HCT116 (cell line): ENCODE data around the gene NOS2. TPM values are rescaled to one million over a fixed set of nuclear protein-coding genes. Genes with fewer than 3 reads are reported as not detected.

Experiments used
- ATAC-seq: fragments of 200-7000 bp; cut with Tn5 transposase; 2 replicates; pipeline ENCODE4 v1.9.1; 2020; ENCODE audit warnings: mild to moderate bottlenecking, moderate library complexity
- BruUV-seq: library from RNA; stranded (reverse); fragments of 400-500 nt; replicated peaks from 2 replicates; lab custom pipeline; 2021; lab: Mats Ljungman, UMichigan
- CTCF ChIA-PET: fragments of 300-600 bp; sonication (Branson Sonifier 250); formaldehyde crosslinking; loops from one replicate; lab custom pipeline; 2021; ENCODE audit warnings: antibody characterized with exemption; lab: Charles Lee
- POLR2A ChIA-PET: fragments of 300-600, 350-600 bp; sonication (Branson Sonifier 250); formaldehyde crosslinking; loops from one replicate; lab custom pipeline; 2021; ENCODE audit warnings: antibody characterized with exemption; lab: Charles Lee
- RAD21 ChIA-PET, 2 experiments: fragments of 300-600 bp; sonication (Branson Sonifier 250); formaldehyde crosslinking; loops; one replicate each; lab custom pipeline; 2023; ENCODE audit warnings: low total read pairs in 2 of 2; ENCODE audit not compliant: uncharacterized antibody in 2 of 2, unreplicated experiment in 2 of 2, low non-redundant PET in 1 of 2; lab: Charles Lee
- DNase-seq: peaks from one replicate; pipeline ENCODE4 v3.0.0-alpha.2; 2010; ENCODE audit warnings: low read depth, low spot score
- H2AFZ ChIP-seq: fragments of 200-600 bp; shearing (Covaris generic), sonication (generic); 2 replicates; pipeline ENCODE4 v1.6.1; 2017; ENCODE audit warnings: low read depth, mixed run types, mixed read lengths, antibody characterized with exemption, low read length; ENCODE audit not compliant: poor library complexity, severe bottlenecking
- H3K27ac ChIP-seq: 2 replicates; pipeline ENCODE4 v1.5.1; 2012; ENCODE audit warnings: low read depth, low read length
- H3K27me3 ChIP-seq: fragments of 200-600 bp; sonication (generic); 2 replicates; pipeline ENCODE4 v1.6.1; 2016; ENCODE audit warnings: mixed run types, low read length, mixed read lengths; ENCODE audit not compliant: insufficient read depth
- H3K36me3 ChIP-seq, 2 experiments: fragments of 200-500 bp in 1 of 2; fragments of 200-600 bp in 1 of 2; sonication (Bioruptor generic) in 1 of 2; sonication (generic) in 1 of 2; 2 replicates each; pipeline versions ENCODE4 v1.5.1 to v1.6.1; 2014 to 2016; ENCODE audit warnings: low read length in 2 of 2, inconsistent platforms in 1 of 2, mixed read lengths in 1 of 2, mixed run types in 1 of 2; ENCODE audit not compliant: insufficient read depth in 2 of 2, control insufficient read depth in 1 of 2
- H3K4me1 ChIP-seq, 2 experiments: fragments of 200-600 bp in 1 of 2; sonication (generic) in 1 of 2; 2 replicates each; pipeline versions ENCODE4 v1.5.1 to v1.6.1; 2012 to 2017; ENCODE audit warnings: low read length in 2 of 2, inconsistent platforms in 1 of 2, mild to moderate bottlenecking in 1 of 2, mixed read lengths in 1 of 2, mixed run types in 1 of 2, moderate library complexity in 1 of 2; ENCODE audit not compliant: insufficient read depth in 2 of 2, control insufficient read depth in 1 of 2
- H3K4me2 ChIP-seq: fragments of 200-600 bp; sonication (generic); 2 replicates; pipeline ENCODE4 v1.6.1; 2017; ENCODE audit warnings: mixed run types, low read length, mixed read lengths
- H3K4me3 ChIP-seq, 2 experiments: fragments of 200-600 bp in 1 of 2; sonication (generic) in 1 of 2; replicated peaks in 1 of 2; 2 replicates each; pipeline ENCODE4 v1.5.1; 2011 to 2016; ENCODE audit warnings: low read length in 2 of 2, control low read depth in 1 of 2, low read depth in 1 of 2, mild to moderate bottlenecking in 1 of 2, mixed read lengths in 1 of 2, mixed run types in 1 of 2
- H3K79me2 ChIP-seq: fragments of 200-600 bp; sonication (generic); 2 replicates; pipeline ENCODE4 v1.6.1; 2017; ENCODE audit warnings: mild to moderate bottlenecking, mixed run types, low read length, moderate library complexity, mixed read lengths; ENCODE audit not compliant: insufficient read depth
- H3K9ac ChIP-seq: fragments of 200-600 bp; sonication (generic); 2 replicates; pipeline ENCODE4 v1.6.1; 2016; ENCODE audit warnings: low read length, mixed read lengths
- H3K9me2 ChIP-seq: fragments of 200-600 bp; sonication (generic), shearing (Covaris generic); 2 replicates; pipeline ENCODE4 v1.6.1; 2017; ENCODE audit warnings: mixed run types, mild to moderate bottlenecking, moderate library complexity; ENCODE audit not compliant: insufficient read depth
- H3K9me3 ChIP-seq, 2 experiments: fragments of 200-500 bp in 1 of 2; fragments of 200-600 bp in 1 of 2; sonication (Bioruptor generic) in 1 of 2; sonication (generic) in 1 of 2; 2 replicates each; pipeline ENCODE4 v1.6.1; 2014 to 2017; ENCODE audit warnings: low read length in 2 of 2, mixed read lengths in 2 of 2, inconsistent platforms in 1 of 2, low read depth in 1 of 2, mild to moderate bottlenecking in 1 of 2, mixed run types in 1 of 2, moderate library complexity in 1 of 2; ENCODE audit not compliant: control insufficient read depth in 1 of 2, insufficient read depth in 1 of 2
- H4K20me1 ChIP-seq: fragments of 200-600 bp; sonication (generic), shearing (Covaris generic); 2 replicates; pipeline ENCODE4 v1.6.1; 2017; ENCODE audit warnings: mixed run types, mild to moderate bottlenecking, moderate library complexity; ENCODE audit not compliant: insufficient read depth
- CBX3 ChIP-seq: IDR thresholded peaks from 2 replicates; pipeline ENCODE4 v1.6.1; 2012; ENCODE audit warnings: low read depth
- CEBPB ChIP-seq: IDR thresholded peaks from 2 replicates; pipeline ENCODE4 v1.6.1; 2012; ENCODE audit warnings: low read depth
- EZH2 ChIP-seq: fragments of 200-600 bp; sonication (generic); IDR thresholded peaks from 2 replicates; pipeline ENCODE4 v1.6.1; 2017; ENCODE audit warnings: antibody characterized with exemption, mixed run types
- EZH2phosphoT487 ChIP-seq: fragments of 200-600 bp; IDR thresholded peaks from 2 replicates; pipeline ENCODE4 v1.6.1; 2018; ENCODE audit warnings: antibody characterized with exemption, borderline replicate concordance
- FOSL1 ChIP-seq: IDR thresholded peaks from 2 replicates; pipeline ENCODE4 v1.6.1; 2012; ENCODE audit warnings: low read depth
- JUND ChIP-seq: IDR thresholded peaks from 2 replicates; pipeline ENCODE4 v1.6.1; 2012
- POLR2A ChIP-seq: IDR thresholded peaks from 2 replicates; pipeline ENCODE4 v1.7.0; 2011; ENCODE audit warnings: borderline replicate concordance; ENCODE audit not compliant: insufficient read depth, insufficient read length; ENCODE audit errors: extremely low read depth
- RAD21 ChIP-seq: IDR thresholded peaks from 2 replicates; pipeline ENCODE4 v1.6.1; 2012; ENCODE audit warnings: low read depth, mild to moderate bottlenecking
- SIN3A ChIP-seq: IDR thresholded peaks from 2 replicates; pipeline ENCODE4 v1.6.1; 2012; ENCODE audit warnings: low read depth
- SRF ChIP-seq: IDR thresholded peaks from 2 replicates; pipeline ENCODE4 v1.6.1; 2012; ENCODE audit warnings: low read depth
- TCF7L2 ChIP-seq: IDR thresholded peaks from 2 replicates; pipeline ENCODE4 v1.7.0; 2011; ENCODE audit warnings: borderline replicate concordance, inconsistent platforms; ENCODE audit not compliant: insufficient read depth, insufficient read length; ENCODE audit errors: extremely low read depth
- ZNF274 ChIP-seq: fragments of 200-500 bp; sonication (Bioruptor generic); IDR thresholded peaks from 2 replicates; pipeline ENCODE4 v1.6.1; 2014; ENCODE audit warnings: mild to moderate bottlenecking, low read depth, low read length, inconsistent platforms
- intact Hi-C: fragments of 100-400 bp; cut with micrococcal nuclease; formaldehyde crosslinking; loops from 2 replicates; pipeline ENCODE4 v1.10.0; 2022
- total RNA-seq: library from RNA; stranded (reverse); gene quantifications from one replicate; pipeline ENCODE4 v1.2.1, GENCODE V29; 2021; ENCODE audit not compliant: unreplicated experiment
- TF ChIP-seq, protein P1 (sequence below): IDR thresholded peaks from 2 replicates; pipeline ENCODE4 v1.6.1; 2012
- TF ChIP-seq, protein P2 (sequence below): IDR thresholded peaks from 2 replicates; pipeline ENCODE4 v1.6.1; 2011; ENCODE audit warnings: mild to moderate bottlenecking, low read length, moderate library complexity; ENCODE audit not compliant: insufficient replicate concordance; ENCODE audit errors: extremely low read depth

The NOS2 gene
- total RNA-seq, 1 experiment from 2014 or later, result 0.07 TPM

DNA sequence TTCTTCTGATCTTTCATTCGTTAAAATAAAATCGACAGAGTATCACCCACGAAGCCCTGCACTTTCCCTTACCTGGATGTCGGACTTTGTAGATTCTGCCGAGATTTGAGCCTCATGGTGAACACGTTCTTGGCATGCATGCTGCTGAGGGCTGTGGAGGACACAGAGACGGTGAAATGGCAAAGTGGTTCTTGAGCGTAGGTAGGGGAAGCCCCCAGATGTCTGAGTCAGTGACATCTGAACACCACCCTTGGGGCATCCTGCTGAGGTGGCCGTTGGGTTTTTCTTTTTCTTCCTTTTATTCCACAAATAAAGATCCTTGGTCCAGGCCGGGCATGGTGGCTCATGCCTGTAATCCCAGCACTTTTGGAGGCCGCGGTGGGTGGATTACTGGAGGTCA lies 33.9 kb downstream of the NOS2 start:
- DNase-seq (no peak), ATAC-seq (no peak)
- Histone ChIP-seq H2AFZ (no peak overlapping the region), H3K79me2 (no peaks in the 10 kb centered on the region), H3K4me1 (no peaks in the 10 kb centered on the region), H3K4me3 (no peak overlapping the region), H3K9me3 (no peaks in the 10 kb centered on the region), H4K20me1 (no peaks in the 10 kb centered on the region), H3K36me3 (no peaks in the 10 kb centered on the region), H3K27me3 (peaks cover 4% of the 10 kb centered on the region), H3K9ac (no peak overlapping the region), H3K27ac (no peak overlapping the region), H3K9me2 (no peaks in the 10 kb centered on the region), H3K4me2 (no peak overlapping the region)
- TF ChIP-seq, protein P1, sequence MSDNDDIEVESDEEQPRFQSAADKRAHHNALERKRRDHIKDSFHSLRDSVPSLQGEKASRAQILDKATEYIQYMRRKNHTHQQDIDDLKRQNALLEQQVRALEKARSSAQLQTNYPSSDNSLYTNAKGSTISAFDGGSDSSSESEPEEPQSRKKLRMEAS, result no peak
- no peak for TF ChIP-seq JUND
- TF ChIP-seq POLR2A, result no peak
- no peak for TF ChIP-seq SRF
- TF ChIP-seq TCF7L2, result no peak
- CTCF ChIA-PET, result no interaction called here
- RAD21 ChIA-PET, result no interaction called here
- intact Hi-C loops, result loop anchor here (10.0 kb wide), 1 partner anchor 532 kb away; no protein-coding TSS in a partner anchor
- POLR2A ChIA-PET, result no interaction called here
- no TSS peak for BruUV-seq

DNA sequence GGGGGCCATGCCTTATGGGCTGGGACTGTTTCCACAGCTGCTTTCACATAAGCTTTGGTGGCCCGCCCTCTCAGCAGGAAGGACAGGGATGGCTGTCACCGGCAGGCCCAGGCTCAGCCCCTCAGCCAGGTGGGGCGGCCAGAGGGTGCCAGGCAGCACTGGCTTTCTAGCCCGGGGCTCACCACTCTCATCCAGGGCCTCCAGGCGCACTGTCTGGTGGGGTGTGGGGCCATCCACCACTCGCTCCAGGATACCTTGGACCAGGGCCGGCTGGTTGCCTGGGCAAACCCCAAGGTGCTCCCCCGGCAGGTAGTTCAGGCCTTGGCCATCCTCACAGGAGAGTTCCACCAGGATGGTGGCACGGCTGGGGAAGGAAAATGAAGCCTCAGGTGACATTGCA lies 35.0 kb downstream of the NOS2 start:
- Histone ChIP-seq H3K4me3 (no peak overlapping the region), H3K9me3 (no peaks in the 10 kb centered on the region), H3K9ac (no peak overlapping the region), H3K36me3 (no peaks in the 10 kb centered on the region), H2AFZ (no peak overlapping the region), H3K4me2 (no peak overlapping the region), H3K79me2 (no peaks in the 10 kb centered on the region), H3K27me3 (peaks cover 4% of the 10 kb centered on the region), H3K4me1 (no peaks in the 10 kb centered on the region), H3K9me2 (no peaks in the 10 kb centered on the region), H4K20me1 (no peaks in the 10 kb centered on the region), H3K27ac (no peak overlapping the region)
- no TSS peak for BruUV-seq
- ATAC-seq, result no peak
- ChIA-PET RAD21 (no interaction called here), POLR2A (no interaction called here), CTCF (no interaction called here)
- no peak for DNase-seq
- no peak for TF ChIP-seq SIN3A
- TF ChIP-seq FOSL1, result no peak
- TF ChIP-seq POLR2A, result no peak
- no peak for TF ChIP-seq CEBPB
- TF ChIP-seq, protein P2, sequence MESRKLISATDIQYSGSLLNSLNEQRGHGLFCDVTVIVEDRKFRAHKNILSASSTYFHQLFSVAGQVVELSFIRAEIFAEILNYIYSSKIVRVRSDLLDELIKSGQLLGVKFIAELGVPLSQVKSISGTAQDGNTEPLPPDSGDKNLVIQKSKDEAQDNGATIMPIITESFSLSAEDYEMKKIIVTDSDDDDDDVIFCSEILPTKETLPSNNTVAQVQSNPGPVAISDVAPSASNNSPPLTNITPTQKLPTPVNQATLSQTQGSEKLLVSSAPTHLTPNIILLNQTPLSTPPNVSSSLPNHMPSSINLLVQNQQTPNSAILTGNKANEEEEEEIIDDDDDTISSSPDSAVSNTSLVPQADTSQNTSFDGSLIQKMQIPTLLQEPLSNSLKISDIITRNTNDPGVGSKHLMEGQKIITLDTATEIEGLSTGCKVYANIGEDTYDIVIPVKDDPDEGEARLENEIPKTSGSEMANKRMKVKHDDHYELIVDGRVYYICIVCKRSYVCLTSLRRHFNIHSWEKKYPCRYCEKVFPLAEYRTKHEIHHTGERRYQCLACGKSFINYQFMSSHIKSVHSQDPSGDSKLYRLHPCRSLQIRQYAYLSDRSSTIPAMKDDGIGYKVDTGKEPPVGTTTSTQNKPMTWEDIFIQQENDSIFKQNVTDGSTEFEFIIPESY, result no peak
- no peak for TF ChIP-seq EZH2phosphoT487
- TF ChIP-seq CBX3, result no peak
- TF ChIP-seq, protein P1, result no peak
- TF ChIP-seq EZH2, result no peak
- TF ChIP-seq ZNF274, result no peak
- TF ChIP-seq RAD21, result no peak
- intact Hi-C loops, result loop anchor here (10.0 kb wide), 1 partner anchor 531 kb away; no protein-coding TSS in a partner anchor
